Trophoblast cell (in vitro differentiated cells and primary cell): ENCODE measurements around the gene EIF4ENIF1. TPM values are rescaled to one million over a fixed set of nuclear protein-coding genes. Genes with fewer than 3 reads are reported as not detected.

Experiments
- DNase-seq, 2 donors: peaks; one replicate each; pipeline ENCODE4 v3.0.0-alpha.2; 2016
- H2AFZ ChIP-seq: 2 replicates; pipeline ENCODE4 v1.6.1; 2013; ENCODE audit warnings: low read length, moderate library complexity, mild to moderate bottlenecking; ENCODE audit not compliant: insufficient read depth, poor library complexity
- H2AK5ac ChIP-seq: 2 replicates; pipeline ENCODE4 v1.6.1; 2013; ENCODE audit warnings: mild to moderate bottlenecking, low read length
- H2BK120ac ChIP-seq: 2 replicates; pipeline ENCODE4 v1.6.1; 2013; ENCODE audit warnings: low read length, mild to moderate bottlenecking, moderate library complexity; ENCODE audit not compliant: insufficient read depth, poor library complexity
- H2BK12ac ChIP-seq: 2 replicates; pipeline ENCODE4 v1.6.1; 2013; ENCODE audit warnings: mild to moderate bottlenecking, low read length, moderate library complexity
- H2BK5ac ChIP-seq: 2 replicates; pipeline ENCODE4 v1.6.1; 2013; ENCODE audit warnings: low read length, low read depth, moderate library complexity, mild to moderate bottlenecking; ENCODE audit not compliant: poor library complexity
- H3K14ac ChIP-seq: 2 replicates; pipeline ENCODE4 v1.6.1; 2013; ENCODE audit warnings: mild to moderate bottlenecking, low read length
- H3K18ac ChIP-seq: 2 replicates; pipeline ENCODE4 v1.6.1; 2013; ENCODE audit warnings: mild to moderate bottlenecking, low read length
- H3K23ac ChIP-seq: 2 replicates; pipeline ENCODE4 v1.6.1; 2013; ENCODE audit warnings: low read length
- H3K27ac ChIP-seq: 2 replicates; pipeline ENCODE4 v1.5.1; 2013; ENCODE audit warnings: low read depth, mild to moderate bottlenecking, inconsistent platforms, low read length, moderate library complexity
- H3K27me3 ChIP-seq: 2 replicates; pipeline ENCODE4 v1.6.1; 2013; ENCODE audit warnings: inconsistent platforms, mild to moderate bottlenecking, low read length, moderate library complexity; ENCODE audit not compliant: insufficient read depth
- H3K36me3 ChIP-seq, 2 experiments: 1 replicate in 1 of 2; 2 replicates in 1 of 2; pipeline ENCODE4 v1.6.1; 2013; ENCODE audit warnings: low read length in 2 of 2, mild to moderate bottlenecking in 2 of 2, moderate library complexity in 1 of 2; ENCODE audit not compliant: insufficient read depth in 2 of 2, control insufficient read depth in 1 of 2
- H3K4ac ChIP-seq: 2 replicates; pipeline ENCODE4 v1.6.1; 2013; ENCODE audit warnings: low read depth, mild to moderate bottlenecking, low read length, moderate library complexity
- H3K4me1 ChIP-seq, 2 experiments: 1 replicate in 1 of 2; 2 replicates in 1 of 2; pipeline ENCODE4 v1.6.1; 2013; ENCODE audit warnings: low read length in 2 of 2, mild to moderate bottlenecking in 2 of 2, moderate library complexity in 1 of 2; ENCODE audit not compliant: insufficient read depth in 2 of 2, control insufficient read depth in 1 of 2
- H3K4me2 ChIP-seq: 2 replicates; pipeline ENCODE4 v1.6.1; 2013; ENCODE audit warnings: inconsistent platforms, mild to moderate bottlenecking, low read length, moderate library complexity
- H3K4me3 ChIP-seq: 2 replicates; pipeline ENCODE4 v1.5.1; 2013; ENCODE audit warnings: mild to moderate bottlenecking, low read depth, low read length, inconsistent platforms
- H3K79me1 ChIP-seq: one replicate; pipeline ENCODE4 v1.6.1; 2013; ENCODE audit warnings: low read length
- H3K79me2 ChIP-seq: 2 replicates; pipeline ENCODE4 v1.6.1; 2013; ENCODE audit warnings: low read length, mild to moderate bottlenecking; ENCODE audit not compliant: control insufficient read depth, insufficient read depth, poor library complexity
- H3K9ac ChIP-seq: 2 replicates; pipeline ENCODE4 v1.6.1; 2013; ENCODE audit warnings: mild to moderate bottlenecking, low read length
- H3K9me3 ChIP-seq: 2 replicates; pipeline ENCODE4 v1.6.1; 2013; ENCODE audit warnings: low read depth, mild to moderate bottlenecking, control low read depth, inconsistent platforms, low read length; ENCODE audit not compliant: insufficient read depth
- H4K12ac ChIP-seq: 2 replicates; pipeline ENCODE4 v1.6.1; 2013; ENCODE audit warnings: low read depth, mild to moderate bottlenecking, low read length, moderate library complexity
- H4K8ac ChIP-seq: 2 replicates; pipeline ENCODE4 v1.6.1; 2013; ENCODE audit warnings: low read depth, mild to moderate bottlenecking, low read length, moderate library complexity
- H4K91ac ChIP-seq: one replicate; pipeline ENCODE4 v1.6.1; 2013; ENCODE audit warnings: low read depth, mild to moderate bottlenecking, low read length, moderate library complexity
- WGBS: extraction: QIAGEN DNeasy Blood & Tissue Kit; methylation state at CpG from one replicate; pipeline ENCODE4 v1.1.7; 2013; ENCODE audit warnings: missing lambda C conversion rate; ENCODE audit not compliant: insufficient read length, insufficient coverage; ENCODE audit errors: extremely low coverage; 5-methylcytosine and 5-hydroxymethylcytosine counted together
- polyA plus RNA-seq: library from polyadenylated mRNA; stranded (reverse); fragments of 200-250 nt; gene quantifications from 2 replicates; pipeline ENCODE4 v1.2.3, GENCODE V29; 2013

Gene EIF4ENIF1, protein sequence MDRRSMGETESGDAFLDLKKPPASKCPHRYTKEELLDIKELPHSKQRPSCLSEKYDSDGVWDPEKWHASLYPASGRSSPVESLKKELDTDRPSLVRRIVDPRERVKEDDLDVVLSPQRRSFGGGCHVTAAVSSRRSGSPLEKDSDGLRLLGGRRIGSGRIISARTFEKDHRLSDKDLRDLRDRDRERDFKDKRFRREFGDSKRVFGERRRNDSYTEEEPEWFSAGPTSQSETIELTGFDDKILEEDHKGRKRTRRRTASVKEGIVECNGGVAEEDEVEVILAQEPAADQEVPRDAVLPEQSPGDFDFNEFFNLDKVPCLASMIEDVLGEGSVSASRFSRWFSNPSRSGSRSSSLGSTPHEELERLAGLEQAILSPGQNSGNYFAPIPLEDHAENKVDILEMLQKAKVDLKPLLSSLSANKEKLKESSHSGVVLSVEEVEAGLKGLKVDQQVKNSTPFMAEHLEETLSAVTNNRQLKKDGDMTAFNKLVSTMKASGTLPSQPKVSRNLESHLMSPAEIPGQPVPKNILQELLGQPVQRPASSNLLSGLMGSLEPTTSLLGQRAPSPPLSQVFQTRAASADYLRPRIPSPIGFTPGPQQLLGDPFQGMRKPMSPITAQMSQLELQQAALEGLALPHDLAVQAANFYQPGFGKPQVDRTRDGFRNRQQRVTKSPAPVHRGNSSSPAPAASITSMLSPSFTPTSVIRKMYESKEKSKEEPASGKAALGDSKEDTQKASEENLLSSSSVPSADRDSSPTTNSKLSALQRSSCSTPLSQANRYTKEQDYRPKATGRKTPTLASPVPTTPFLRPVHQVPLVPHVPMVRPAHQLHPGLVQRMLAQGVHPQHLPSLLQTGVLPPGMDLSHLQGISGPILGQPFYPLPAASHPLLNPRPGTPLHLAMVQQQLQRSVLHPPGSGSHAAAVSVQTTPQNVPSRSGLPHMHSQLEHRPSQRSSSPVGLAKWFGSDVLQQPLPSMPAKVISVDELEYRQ
- polyA plus RNA-seq: 12.8 and 13.2 TPM in 2 replicates

DNA sequence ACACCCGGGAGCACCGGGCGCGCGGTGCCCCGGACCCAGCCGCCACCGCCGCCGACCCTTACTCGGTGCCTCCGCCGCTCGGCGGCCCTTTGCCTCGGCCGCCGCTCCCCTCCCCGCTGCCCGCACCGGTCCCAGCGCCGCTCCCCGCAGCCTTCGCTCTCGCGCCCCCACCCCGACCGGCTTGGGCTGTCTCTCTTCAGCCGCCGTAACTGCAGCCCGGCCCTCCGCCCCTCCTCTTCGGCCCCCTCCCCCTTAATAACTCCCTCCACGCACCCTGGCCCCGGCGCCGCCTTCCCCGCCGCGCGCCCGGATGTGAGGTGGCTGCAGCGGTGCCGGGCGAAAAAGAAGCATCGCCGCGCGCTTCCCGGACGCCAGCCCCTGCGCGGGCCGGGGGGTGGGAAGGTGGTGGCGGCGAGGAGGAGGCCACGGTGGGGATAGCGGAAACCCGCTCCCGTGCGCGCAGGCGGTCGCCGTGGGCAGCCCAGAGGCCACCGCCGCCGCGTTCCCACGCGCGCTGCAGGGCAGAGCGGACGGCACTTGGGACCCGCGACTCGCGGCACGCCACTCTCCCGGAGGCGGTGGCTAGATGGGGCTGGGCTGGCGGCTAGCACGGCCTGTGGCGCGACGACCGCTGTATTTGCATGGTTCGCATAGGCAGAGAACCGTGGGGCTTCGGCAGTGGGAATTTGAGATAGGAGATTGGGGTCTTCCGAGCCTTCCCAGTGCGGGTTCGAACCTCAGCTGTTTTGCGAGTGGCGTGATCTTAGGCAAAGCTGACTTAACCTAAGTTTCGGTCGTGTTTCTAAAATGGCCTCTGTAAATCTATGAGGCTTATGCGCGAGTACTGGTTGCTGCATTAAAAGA lies at the start of gene EIF4ENIF1:
TSS of gene EIF4ENIF1 (minus strand) at position 211 of the 864 bp plus-strand sequence. CDS start 1,124 bp downstream, outside the sequence.
- no peaks in the 10 kb centered on the region for H3K9me3 ChIP-seq
- H3K36me3 ChIP-seq: peaks cover 7 to 14% of the 10 kb centered on the region in 2 experiments
- peak within 1 kb of the TSS; percentile 70 for H4K12ac ChIP-seq
- H3K14ac ChIP-seq: peak within 1 kb of the TSS; percentile 75
- H2BK12ac ChIP-seq: no peak within 1 kb of the TSS
- peak; percentile 56 to 66 for DNase-seq
- no peak within 1 kb of the TSS for H3K23ac ChIP-seq
- peak within 1 kb of the TSS; percentile 83 for H4K8ac ChIP-seq
- peaks cover 10% of the 10 kb centered on the region for H3K79me2 ChIP-seq
- H3K4me2 ChIP-seq: peak within 1 kb of the TSS; percentile 81
- H3K27ac ChIP-seq: peak within 1 kb of the TSS; percentile 82
- H3K18ac ChIP-seq: peak within 1 kb of the TSS; percentile 44
- WGBS: no CpG with 5 or more reads among the region's 100 CpGs
- no peaks in the 10 kb centered on the region for H3K27me3 ChIP-seq
- peak within 1 kb of the TSS; percentile 64 for H4K91ac ChIP-seq
- no peak within 1 kb of the TSS for H2AK5ac ChIP-seq
- H2BK5ac ChIP-seq: peak within 1 kb of the TSS; percentile 77
- H3K79me1 ChIP-seq: peaks cover 11% of the 10 kb centered on the region
- H3K4me3 ChIP-seq: peak within 1 kb of the TSS; percentile 89
- H3K4me1 ChIP-seq: peaks cover 3 to 6% of the 10 kb centered on the region in 2 experiments
- H3K4ac ChIP-seq: peak within 1 kb of the TSS; percentile 41
- peak within 1 kb of the TSS; percentile 62 for H2AFZ ChIP-seq
- peak within 1 kb of the TSS; percentile 74 for H2BK120ac ChIP-seq
- H3K9ac ChIP-seq: peak within 1 kb of the TSS; percentile 98

DNA sequence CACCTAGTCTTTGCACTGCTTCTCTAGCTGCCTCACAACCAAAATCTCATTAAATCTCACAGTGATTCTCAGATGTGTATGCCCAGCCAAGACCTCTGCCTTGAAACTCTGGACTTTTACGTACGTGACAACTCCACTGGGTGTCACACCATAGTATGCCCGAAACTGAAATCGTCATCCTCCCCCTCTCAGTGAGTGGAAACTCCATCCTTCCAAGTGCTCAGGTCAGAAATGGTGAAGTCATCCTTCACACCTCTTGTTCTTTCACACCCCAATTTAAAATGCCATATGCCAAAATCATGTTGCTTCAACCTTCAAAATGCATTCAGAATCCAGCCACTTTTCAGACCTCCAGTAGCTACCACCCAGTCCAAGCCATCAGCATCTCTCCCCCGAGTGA lies 49.2 kb upstream of the EIF4ENIF1 start:
- no peaks in the 10 kb centered on the region for H3K4me1 ChIP-seq
- H4K12ac ChIP-seq: no peak overlapping the region
- H2AFZ ChIP-seq: no peak overlapping the region
- H3K9me3 ChIP-seq: no peaks in the 10 kb centered on the region
- no CpG with 5 or more reads among the region's 5 CpGs for WGBS
- H3K79me2 ChIP-seq: no peaks in the 10 kb centered on the region
- H3K36me3 ChIP-seq: no peaks in the 10 kb centered on the region
- no peak overlapping the region for H3K4me3 ChIP-seq
- no peaks in the 10 kb centered on the region for H3K27me3 ChIP-seq
- no peak overlapping the region for H3K23ac ChIP-seq
- H3K14ac ChIP-seq: no peak overlapping the region
- DNase-seq: no peak
- H4K8ac ChIP-seq: no peak overlapping the region
- no peak overlapping the region for H3K27ac ChIP-seq
- no peak overlapping the region for H4K91ac ChIP-seq
- H3K4me2 ChIP-seq: no peak overlapping the region
- H2BK12ac ChIP-seq: no peak overlapping the region
- no peak overlapping the region for H2AK5ac ChIP-seq
- no peak overlapping the region for H2BK120ac ChIP-seq
- H3K9ac ChIP-seq: no peak overlapping the region
- no peak overlapping the region for H2BK5ac ChIP-seq
- H3K4ac ChIP-seq: no peak overlapping the region
- H3K18ac ChIP-seq: no peak overlapping the region
- no peaks in the 10 kb centered on the region for H3K79me1 ChIP-seq

DNA sequence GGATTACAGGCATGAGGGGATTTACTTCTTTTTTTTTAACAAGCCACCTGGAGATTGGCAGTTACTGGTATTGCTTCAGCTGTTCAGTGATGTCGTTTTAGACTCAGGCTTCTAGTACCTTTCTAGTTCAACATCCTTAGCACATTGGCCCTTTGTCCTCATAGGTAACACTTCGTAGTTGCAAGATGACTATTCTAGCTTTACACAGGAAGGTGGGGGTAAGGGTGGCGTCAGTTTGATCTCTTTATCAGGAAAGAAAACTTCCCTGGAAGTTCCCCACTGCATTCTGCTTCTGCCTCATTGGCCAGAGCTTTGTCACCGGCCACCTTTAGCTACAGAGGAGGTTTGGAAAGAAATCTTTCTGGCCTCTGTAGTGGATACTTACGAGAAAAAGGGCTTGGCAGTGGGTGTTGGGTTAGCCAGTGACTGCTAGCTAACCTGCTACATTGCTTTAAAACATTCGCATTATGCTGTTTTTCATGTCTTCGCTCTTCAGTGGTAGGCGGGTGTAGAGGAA lies 47.4 kb upstream of the EIF4ENIF1 start:
- H3K23ac ChIP-seq: no peak overlapping the region
- no peak overlapping the region for H4K91ac ChIP-seq
- DNase-seq: no peak
- H2AFZ ChIP-seq: no peak overlapping the region
- H3K9ac ChIP-seq: no peak overlapping the region
- H3K79me1 ChIP-seq: no peaks in the 10 kb centered on the region
- H3K27ac ChIP-seq: no peak overlapping the region
- H3K4me1 ChIP-seq: no peaks in the 10 kb centered on the region
- H2AK5ac ChIP-seq: no peak overlapping the region
- no peaks in the 10 kb centered on the region for H3K79me2 ChIP-seq
- no CpG with 5 or more reads among the region's 8 CpGs for WGBS
- no peaks in the 10 kb centered on the region for H3K27me3 ChIP-seq
- H3K4me3 ChIP-seq: no peak overlapping the region
- no peak overlapping the region for H3K18ac ChIP-seq
- H2BK12ac ChIP-seq: no peak overlapping the region
- H3K4ac ChIP-seq: no peak overlapping the region
- H3K4me2 ChIP-seq: no peak overlapping the region
- no peaks in the 10 kb centered on the region for H3K9me3 ChIP-seq
- H2BK120ac ChIP-seq: no peak overlapping the region
- H4K12ac ChIP-seq: no peak overlapping the region
- H3K14ac ChIP-seq: no peak overlapping the region
- no peaks in the 10 kb centered on the region for H3K36me3 ChIP-seq
- H4K8ac ChIP-seq: no peak overlapping the region
- H2BK5ac ChIP-seq: no peak overlapping the region
